Stimulated activated CD8-positive, alpha-beta memory T cell treated with anti-CD3 and anti-CD28 coated beads, Interleukin-7, amount 100 ng/mL, for 48 hours (primary cell): ENCODE data around the gene ZNF71.

Experiments
- DNase-seq, 2 donors: peaks; one replicate each; pipeline ENCODE4 v3.0.0-alpha.2; 2020; ENCODE audit warnings: low read depth in 1 of 2; ENCODE audit errors: extremely low read depth in 1 of 2

ZNF71 gene

GRCh38 chr19:56594783-56595547 lies at the start of gene ZNF71:
Gene ZNF71, plus strand, starts transcription at chr19:56595302. Its CDS starts 6,257 bp downstream, at chr19:56601559.
- peak; percentile 75 to 81 for DNase-seq

GRCh38 chr19:56547535-56547934 lies 47.6 kb upstream of the ZNF71 start:
- no peak for DNase-seq

GRCh38 chr19:56554272-56554869 lies 40.7 kb upstream of the ZNF71 start:
- DNase-seq = no peak

- DNase-seq = no peak
Measured at GRCh38 chr19:56562766-56563165, 32.3 kb upstream of the ZNF71 start.

- DNase-seq = peak; percentile 5 to 12
Measured at GRCh38 chr19:56566904-56567273, 28.2 kb upstream of the ZNF71 start.

- peak; percentile 66 to 83 for DNase-seq
Measured at GRCh38 chr19:56567274-56568120, 27.6 kb upstream of the ZNF71 start, which contains the start of gene ZNF470. Gene ZNF470, plus strand, starts transcription at chr19:56567468. Its CDS starts 2,844 bp downstream, at chr19:56570312.

- DNase-seq = no peak
Measured at GRCh38 chr19:56572589-56572988, 22.5 kb upstream of the ZNF71 start.

- no peak for DNase-seq
Measured at GRCh38 chr19:56573914-56574313, 21.2 kb upstream of the ZNF71 start.

- DNase-seq = no peak
Measured at GRCh38 chr19:56577719-56578602, 17.1 kb upstream of the ZNF71 start.

- no peak for DNase-seq
Measured at GRCh38 chr19:56594446-56594782, 688 bp upstream of the ZNF71 start.

GRCh38 chr19:56595548-56595899 lies 422 bp downstream of the ZNF71 start:
- DNase-seq = no peak

- no peak for DNase-seq
Measured at GRCh38 chr19:56596676-56597075, 1.6 kb downstream of the ZNF71 start.

GRCh38 chr19:56597696-56598095 lies 2.6 kb downstream of the ZNF71 start:
- no peak for DNase-seq

- DNase-seq = no peak
Measured at GRCh38 chr19:56601375-56601774, 6.3 kb downstream of the ZNF71 start.

- no peak for DNase-seq
Measured at GRCh38 chr19:56603829-56604228, 8.7 kb downstream of the ZNF71 start.

GRCh38 chr19:56608274-56608964 lies 13.3 kb downstream of the ZNF71 start:
- DNase-seq = no peak

GRCh38 chr19:56611288-56611687 lies 16.2 kb downstream of the ZNF71 start:
- no peak for DNase-seq

- no peak for DNase-seq
Measured at GRCh38 chr19:56612737-56613136, 17.6 kb downstream of the ZNF71 start.

GRCh38 chr19:56613639-56614038 lies 18.5 kb downstream of the ZNF71 start:
- no peak for DNase-seq

- no peak for DNase-seq
Measured at GRCh38 chr19:56617531-56617930, 22.4 kb downstream of the ZNF71 start.
